Neural cell (in vitro differentiated cells): Measurements from ENCODE around the gene HMGXB4. TPM values are rescaled to one million over a fixed set of nuclear protein-coding genes. Genes with fewer than 3 reads are reported as not detected.

Source experiments
- H2AFZ ChIP-seq: fragments of 200-600, 300-800 bp; sonication (generic), shearing (Covaris generic); 2 replicates; pipeline ENCODE4 v1.6.0; 2014; ENCODE audit warnings: low read depth, mild to moderate bottlenecking, antibody characterized with exemption, low read length, moderate library complexity
- H3F3A ChIP-seq: fragments of 200-600 bp; shearing (Covaris generic); 2 replicates; pipeline ENCODE4 v1.6.1; 2016; ENCODE audit warnings: mild to moderate bottlenecking, moderate library complexity, mixed read lengths, antibody characterized with exemption, low read length; ENCODE audit not compliant: insufficient read depth, poor library complexity, severe bottlenecking
- H3K27ac ChIP-seq: fragments of 200-600, 300-800 bp; sonication (generic), shearing (Covaris generic); 2 replicates; pipeline ENCODE4 v1.5.1; 2014; ENCODE audit warnings: mild to moderate bottlenecking, low read length, moderate library complexity
- H3K27me3 ChIP-seq: fragments of 300-800, 200-600 bp; sonication (generic), shearing (Covaris generic); 2 replicates; pipeline ENCODE4 v1.6.0; 2014; ENCODE audit warnings: mild to moderate bottlenecking, low read depth, low read length, moderate library complexity; ENCODE audit not compliant: insufficient read depth
- H3K36me3 ChIP-seq: fragments of 300-800, 200-600 bp; sonication (generic), shearing (Covaris generic); 2 replicates; pipeline ENCODE4 v1.5.1; 2014; ENCODE audit warnings: mild to moderate bottlenecking, antibody characterized with exemption, low read length, moderate library complexity; ENCODE audit not compliant: insufficient read depth
- H3K4me2 ChIP-seq: fragments of 300-800, 200-600 bp; sonication (generic), shearing (Covaris generic); 2 replicates; pipeline ENCODE4 v1.6.0; 2014; ENCODE audit warnings: mild to moderate bottlenecking, low read length
- H3K4me3 ChIP-seq: fragments of 300-800, 200-600 bp; sonication (generic), shearing (Covaris generic); 2 replicates; pipeline ENCODE4 v1.5.1; 2014; ENCODE audit warnings: mild to moderate bottlenecking, low read length, moderate library complexity
- H3K79me2 ChIP-seq: fragments of 200-600 bp; shearing (Covaris generic); replicated peaks from 2 replicates; pipeline ENCODE4 v1.6.0; 2014; ENCODE audit warnings: mild to moderate bottlenecking, low read length, moderate library complexity; ENCODE audit not compliant: insufficient read depth
- H3K9ac ChIP-seq: fragments of 300-800, 200-600 bp; sonication (generic), shearing (Covaris generic); 2 replicates; pipeline ENCODE4 v1.6.1; 2016; ENCODE audit warnings: mild to moderate bottlenecking, low read length, mixed read lengths
- H3K9me2 ChIP-seq: fragments of 200-600 bp; shearing (Covaris generic); 2 replicates; pipeline ENCODE4 v1.6.1; 2016; ENCODE audit warnings: mild to moderate bottlenecking, low read length, mixed read lengths; ENCODE audit not compliant: insufficient read depth
- H3K9me3 ChIP-seq: fragments of 200-600, 300-800 bp; sonication (generic), shearing (Covaris generic); 2 replicates; pipeline ENCODE4 v1.6.1; 2016; ENCODE audit warnings: mild to moderate bottlenecking, mixed run types, low read length, moderate library complexity, mixed read lengths
- H4K20me1 ChIP-seq: fragments of 200-600 bp; shearing (Covaris generic); 2 replicates; pipeline ENCODE4 v1.6.1; 2016; ENCODE audit warnings: mild to moderate bottlenecking, mixed run types; ENCODE audit not compliant: insufficient read depth
- CTCF ChIP-seq: fragments of 450-650 bp; IDR thresholded peaks from 2 replicates; pipeline ENCODE4 v1.5.1; 2014; ENCODE audit warnings: antibody characterized with exemption, mild to moderate bottlenecking, moderate library complexity; ENCODE audit not compliant: poor library complexity, severe bottlenecking
- EP300 ChIP-seq: fragments of 450-650 bp; conservative IDR thresholded peaks from 2 replicates; pipeline ENCODE4 v1.6.1; 2014; ENCODE audit warnings: antibody characterized with exemption, mild to moderate bottlenecking, moderate library complexity; ENCODE audit not compliant: poor library complexity, severe bottlenecking
- EZH2 ChIP-seq: fragments of 200-600, 300-800 bp; shearing (Covaris generic), sonication (generic); IDR thresholded peaks from 2 replicates; pipeline ENCODE4 v1.6.1; 2014; ENCODE audit warnings: antibody characterized with exemption, low read length, borderline replicate concordance, mild to moderate bottlenecking; ENCODE audit not compliant: insufficient read depth, poor library complexity, severe bottlenecking
- MXI1 ChIP-seq: fragments of 450-650 bp; conservative IDR thresholded peaks from 2 replicates; pipeline ENCODE4 v1.6.1; 2014; ENCODE audit warnings: antibody characterized with exemption, mild to moderate bottlenecking; ENCODE audit not compliant: poor library complexity, severe bottlenecking
- POLR2AphosphoS5 ChIP-seq: IDR thresholded peaks from 2 replicates; pipeline ENCODE4 v1.6.1; 2012
- RAD21 ChIP-seq: fragments of 450-650 bp; conservative IDR thresholded peaks from 2 replicates; pipeline ENCODE4 v1.6.1; 2014; ENCODE audit warnings: antibody characterized with exemption, mild to moderate bottlenecking, moderate library complexity
- REST ChIP-seq: IDR thresholded peaks from 2 replicates; pipeline ENCODE4 v1.6.1; 2012; ENCODE audit warnings: borderline replicate concordance
- SMC3 ChIP-seq: fragments of 450-650 bp; conservative IDR thresholded peaks from 2 replicates; pipeline ENCODE4 v1.6.1; 2014; ENCODE audit warnings: antibody characterized with exemption, mild to moderate bottlenecking, moderate library complexity; ENCODE audit not compliant: poor library complexity
- TAF1 ChIP-seq: IDR thresholded peaks from 2 replicates; pipeline ENCODE4 v1.6.1; 2012; ENCODE audit warnings: low read depth
- polyA plus RNA-seq: library from polyadenylated mRNA; depleted of rRNA; stranded (reverse); fragments of >200 nt; gene quantifications from 2 replicates; pipeline ENCODE4 v1.2.3, GENCODE V29; 2014

HMGXB4 gene
- polyA plus RNA-seq, 1 donor from 2014 or later: 20.0 TPM

GRCh38 chr22:35329114-35329847, 72.0 kb downstream of the HMGXB4 start:
- H3K36me3 ChIP-seq: no peaks in the 10 kb centered on the region
- no peak overlapping the region for H3K27ac ChIP-seq

More at GRCh38 chr22:35329114-35329847, 72.0 kb downstream of the HMGXB4 start:
- Histone ChIP-seq H3K9ac (no peak overlapping the region), H3K9me3 (no peaks in the 10 kb centered on the region), H3K79me2 (no peaks in the 10 kb centered on the region), H3F3A (no peaks in the 10 kb centered on the region), H3K4me3 (no peak overlapping the region), H3K27me3 (no peaks in the 10 kb centered on the region), H3K4me2 (no peak overlapping the region), H2AFZ (no peak overlapping the region), H4K20me1 (no peaks in the 10 kb centered on the region), H3K9me2 (no peaks in the 10 kb centered on the region)
- TF ChIP-seq SMC3: no peak
- TF ChIP-seq TAF1: no peak
- TF ChIP-seq POLR2AphosphoS5: no peak
- no peak for TF ChIP-seq EP300
- TF ChIP-seq REST: no peak
- TF ChIP-seq CTCF: no peak
- no peak for TF ChIP-seq RAD21
- no peak for TF ChIP-seq MXI1
- no peak for TF ChIP-seq EZH2
